ENCODE measurements around the gene UBE2D2. TPM values are rescaled to one million over a fixed set of nuclear protein-coding genes. Genes with fewer than 3 reads are reported as not detected.

The UBE2D2 gene
- total RNA-seq, 2 experiments from 2014 or later: 271 to 285 TPM

- intact Hi-C loops (cut with micrococcal nuclease): loop anchor here (2.0 kb wide), 2 partner anchors 15 to 17 kb away; no protein-coding TSS in a partner anchor
- CTCF ChIA-PET: interaction anchor here (0.7 to 2.6 kb wide), 4 partner anchors 17 to 211 kb away, joined by 3 to 9 read pairs (median 4); no protein-coding TSS in a partner anchor
- Mint-ChIP-seq H3K36me3 (no peaks in the 10 kb centered on the region), H3K4me3 (no peak overlapping the region), H3K4me1 (ENCODE audit: low read depth) (peaks cover 23% of the 10 kb centered on the region), H3K27me3 (peaks cover 44% of the 10 kb centered on the region), H3K27ac (no peak overlapping the region), H3K9me3 (no peaks in the 10 kb centered on the region)
- POLR2A ChIA-PET: interaction anchor here (0.8 kb wide), 1 partner anchor 236 kb away, joined by 3 read pairs; no protein-coding TSS in a partner anchor
- DNase-seq: peak; percentile 71
These were observed 91.0 kb downstream of the UBE2D2 start for GRCh38 chr5:139651853-139652787.

GRCh38 chr5:139652788-139653241 lies 91.7 kb downstream of the UBE2D2 start:
- no peaks in the 10 kb centered on the region for H3K36me3 Mint-ChIP-seq
- peaks cover 23% of the 10 kb centered on the region for H3K4me1 Mint-ChIP-seq (ENCODE audit: low read depth)
- H3K9me3 Mint-ChIP-seq: no peaks in the 10 kb centered on the region
- no peak overlapping the region for H3K4me3 Mint-ChIP-seq
- no peak overlapping the region for H3K27ac Mint-ChIP-seq
- no peak for DNase-seq
- intact Hi-C loops (cut with micrococcal nuclease): loop anchor here (2.0 kb wide), 2 partner anchors 16 kb away; no protein-coding TSS in a partner anchor
- peaks cover 37% of the 10 kb centered on the region for H3K27me3 Mint-ChIP-seq
- CTCF ChIA-PET: interaction anchor here (0.7 kb wide), 1 partner anchor 212 kb away, joined by 4 read pairs; no protein-coding TSS in a partner anchor
- POLR2A ChIA-PET: no interaction called here

GRCh38 chr5:139653616-139654015 lies 92.5 kb downstream of the UBE2D2 start:
- POLR2A ChIA-PET: no interaction called here

GRCh38 chr5:139654464-139654863 lies 93.3 kb downstream of the UBE2D2 start:
- intact Hi-C loops (cut with micrococcal nuclease): no loop called here
- DNase-seq: no peak
- ChIA-PET POLR2A (no interaction called here), CTCF (interaction anchor here (1.3 kb wide), 1 partner anchor 111 kb away, joined by 5 read pairs; no protein-coding TSS in a partner anchor)
- Mint-ChIP-seq H3K27me3 (peaks cover 35% of the 10 kb centered on the region), H3K27ac (no peak overlapping the region), H3K4me3 (no peak overlapping the region), H3K9me3 (no peaks in the 10 kb centered on the region), H3K36me3 (no peaks in the 10 kb centered on the region), H3K4me1 (ENCODE audit: low read depth) (peaks cover 22% of the 10 kb centered on the region)

More at GRCh38 chr5:139653616-139654015, 92.5 kb downstream of the UBE2D2 start:
- DNase-seq: no peak
- H3K27me3 Mint-ChIP-seq: peaks cover 36% of the 10 kb centered on the region
- intact Hi-C loops (cut with micrococcal nuclease): loop anchor here (2.0 kb wide), 2 partner anchors 15 to 17 kb away; no protein-coding TSS in a partner anchor
- no peak overlapping the region for H3K4me3 Mint-ChIP-seq
- H3K4me1 Mint-ChIP-seq (ENCODE audit: low read depth): peaks cover 23% of the 10 kb centered on the region
- H3K36me3 Mint-ChIP-seq: no peaks in the 10 kb centered on the region
- H3K27ac Mint-ChIP-seq: no peak overlapping the region
- CTCF ChIA-PET: interaction anchor here (0.5 kb wide), 1 partner anchor 14 kb away, joined by 3 read pairs; no protein-coding TSS in a partner anchor
- no peaks in the 10 kb centered on the region for H3K9me3 Mint-ChIP-seq

GRCh38 chr5:139654871-139655491 lies 93.8 kb downstream of the UBE2D2 start:
- Mint-ChIP-seq H3K27me3 (peaks cover 30% of the 10 kb centered on the region), H3K4me3 (no peak overlapping the region), H3K27ac (no peak overlapping the region), H3K36me3 (no peaks in the 10 kb centered on the region), H3K4me1 (ENCODE audit: low read depth) (peaks cover 17% of the 10 kb centered on the region), H3K9me3 (no peaks in the 10 kb centered on the region)
- DNase-seq: no peak
- intact Hi-C loops (cut with micrococcal nuclease): no loop called here
- CTCF ChIA-PET: interaction anchor here (1.3 kb wide), 1 partner anchor 111 kb away, joined by 5 read pairs; no protein-coding TSS in a partner anchor
- POLR2A ChIA-PET: interaction anchor here (0.5 kb wide), 1 partner anchor 1651 kb away, joined by 3 read pairs; no protein-coding TSS in a partner anchor

GRCh38 chr5:139655727-139656271 lies 94.7 kb downstream of the UBE2D2 start:
- no peaks in the 10 kb centered on the region for H3K9me3 Mint-ChIP-seq
- CTCF ChIA-PET: no interaction called here
- intact Hi-C loops (cut with micrococcal nuclease): no loop called here

GRCh38 chr5:139657363-139658321 lies 96.5 kb downstream of the UBE2D2 start:
- H3K36me3 Mint-ChIP-seq: no peaks in the 10 kb centered on the region
- peaks cover 2% of the 10 kb centered on the region for H3K4me1 Mint-ChIP-seq (ENCODE audit: low read depth)
- no peak for DNase-seq
- POLR2A ChIA-PET: no interaction called here
- H3K27ac Mint-ChIP-seq: no peak overlapping the region
- H3K27me3 Mint-ChIP-seq: peaks cover 9% of the 10 kb centered on the region
- CTCF ChIA-PET: interaction anchor here (0.7 kb wide), 1 partner anchor 12 kb away, joined by 3 read pairs; no protein-coding TSS in a partner anchor
- H3K9me3 Mint-ChIP-seq: no peaks in the 10 kb centered on the region
- intact Hi-C loops (cut with micrococcal nuclease): no loop called here
- no peak overlapping the region for H3K4me3 Mint-ChIP-seq

More at GRCh38 chr5:139655727-139656271, 94.7 kb downstream of the UBE2D2 start:
- POLR2A ChIA-PET: interaction anchor here (0.5 kb wide), 1 partner anchor 1651 kb away, joined by 3 read pairs; no protein-coding TSS in a partner anchor
- Mint-ChIP-seq H3K4me3 (no peak overlapping the region), H3K27me3 (peaks cover 24% of the 10 kb centered on the region), H3K27ac (no peak overlapping the region), H3K36me3 (no peaks in the 10 kb centered on the region), H3K4me1 (ENCODE audit: low read depth) (peaks cover 16% of the 10 kb centered on the region)
- DNase-seq: no peak

GRCh38 chr5:139658501-139658927 lies 97.4 kb downstream of the UBE2D2 start:
- CTCF ChIA-PET: interaction anchor here (0.5 to 0.7 kb wide), 2 partner anchors 11 to 15 kb away, joined by 3 read pairs; no protein-coding TSS in a partner anchor

GRCh38 chr5:139658928-139659667 lies 98.0 kb downstream of the UBE2D2 start:
- intact Hi-C loops (cut with micrococcal nuclease): no loop called here
- H3K27ac Mint-ChIP-seq: no peak overlapping the region
- H3K36me3 Mint-ChIP-seq: no peaks in the 10 kb centered on the region
- no peaks in the 10 kb centered on the region for H3K9me3 Mint-ChIP-seq
- POLR2A ChIA-PET: interaction anchor here (0.7 kb wide), 1 partner anchor 22 kb away, joined by 3 read pairs; no protein-coding TSS in a partner anchor
- no peak for DNase-seq
- CTCF ChIA-PET: interaction anchor here (0.5 kb wide), 1 partner anchor 15 kb away, joined by 3 read pairs; no protein-coding TSS in a partner anchor
- peaks cover 3% of the 10 kb centered on the region for H3K27me3 Mint-ChIP-seq
- H3K4me1 Mint-ChIP-seq (ENCODE audit: low read depth): no peaks in the 10 kb centered on the region
- H3K4me3 Mint-ChIP-seq: no peak overlapping the region

More at GRCh38 chr5:139658501-139658927, 97.4 kb downstream of the UBE2D2 start:
- H3K36me3 Mint-ChIP-seq: no peaks in the 10 kb centered on the region
- H3K4me3 Mint-ChIP-seq: no peak overlapping the region
- H3K4me1 Mint-ChIP-seq (ENCODE audit: low read depth): no peaks in the 10 kb centered on the region
- no peaks in the 10 kb centered on the region for H3K9me3 Mint-ChIP-seq
- no peak for DNase-seq
- H3K27ac Mint-ChIP-seq: no peak overlapping the region
- H3K27me3 Mint-ChIP-seq: peaks cover 5% of the 10 kb centered on the region
- POLR2A ChIA-PET: no interaction called here
- intact Hi-C loops (cut with micrococcal nuclease): no loop called here

GRCh38 chr5:139659695-139660101 lies 98.6 kb downstream of the UBE2D2 start:
- Mint-ChIP-seq H3K4me1 (ENCODE audit: low read depth) (no peaks in the 10 kb centered on the region), H3K27me3 (peaks cover 2% of the 10 kb centered on the region), H3K36me3 (no peaks in the 10 kb centered on the region), H3K4me3 (no peak overlapping the region), H3K27ac (no peak overlapping the region), H3K9me3 (no peaks in the 10 kb centered on the region)
- CTCF ChIA-PET: no interaction called here
- POLR2A ChIA-PET: interaction anchor here (0.7 kb wide), 1 partner anchor 23 kb away, joined by 3 read pairs; no protein-coding TSS in a partner anchor
- intact Hi-C loops (cut with micrococcal nuclease): no loop called here
- no peak for DNase-seq
